ENCODE results near the gene HRH4. TPM values are rescaled to one million over a fixed set of nuclear protein-coding genes. Genes with fewer than 3 reads are reported as not detected.

The HRH4 gene
- polyA plus RNA-seq (ENCODE audit: insufficient read depth in 1 of 5, insufficient read length in 5 of 5, low replicate concordance in 1 of 5): under 1 TPM; 0.08 to 0.20 (median 0.10) TPM
- long read RNA-seq, donor 1: 0 reads
- long read RNA-seq, donor 2: 0 reads
- long read RNA-seq, donor 3: 0 reads
- long read RNA-seq, donor 4: 0 reads
- long read RNA-seq, donor 5: 0 reads
- long read RNA-seq, donor 6: 0 reads
- long read RNA-seq, donor 7: 0 reads
- long read RNA-seq, donor 8: 0 reads

GRCh38 chr18:24460388-24460787 is at the start of gene HRH4:
HRH4 (plus strand) TSS chr18:24460637; CDS start chr18:24460729, 92 bp downstream.
- no peak for DNase-seq

GRCh38 chr18:24413148-24413547 is 47.3 kb upstream of the HRH4 start:
- no peak for DNase-seq

- DNase-seq: no peak
These were observed 46.0 kb upstream of the HRH4 start for GRCh38 chr18:24414349-24415003.

GRCh38 chr18:24417480-24417879 is 43.0 kb upstream of the HRH4 start:
- no peak for DNase-seq

- DNase-seq: no peak
These were observed 39.9 kb upstream of the HRH4 start for GRCh38 chr18:24420551-24420950.

GRCh38 chr18:24421831-24422230 is 38.6 kb upstream of the HRH4 start:
- no peak for DNase-seq

- no peak for DNase-seq
These were observed 34.4 kb upstream of the HRH4 start for GRCh38 chr18:24426073-24426397.

GRCh38 chr18:24426398-24427294 is 33.8 kb upstream of the HRH4 start, which contains the start of gene IMPACT:
IMPACT (plus strand) TSS chr18:24426670; CDS start chr18:24426757, 87 bp downstream.
- DNase-seq: peak; percentile 83 to 84

GRCh38 chr18:24427484-24427883 is 33.0 kb upstream of the HRH4 start:
- DNase-seq: no peak

GRCh38 chr18:24428709-24429108 is 31.7 kb upstream of the HRH4 start:
- no peak for DNase-seq

- DNase-seq: no peak
These were observed 31.2 kb upstream of the HRH4 start for GRCh38 chr18:24429188-24429587.

- DNase-seq: no peak
These were observed 27.8 kb upstream of the HRH4 start for GRCh38 chr18:24432618-24433017.

GRCh38 chr18:24436939-24437338 is 23.5 kb upstream of the HRH4 start:
- no peak for DNase-seq

- DNase-seq: no peak
These were observed 16.6 kb upstream of the HRH4 start for GRCh38 chr18:24443870-24444269.

- DNase-seq: no peak
These were observed 14.0 kb upstream of the HRH4 start for GRCh38 chr18:24446453-24446852.

- DNase-seq: peak in 1 of 2 donors; percentile 17
These were observed 13.4 kb upstream of the HRH4 start for GRCh38 chr18:24446953-24447538.

- DNase-seq: no peak
These were observed 12.5 kb upstream of the HRH4 start for GRCh38 chr18:24447961-24448360.

- DNase-seq: no peak
These were observed 3.9 kb upstream of the HRH4 start for GRCh38 chr18:24456549-24456948.

GRCh38 chr18:24459772-24460171 is 665 bp upstream of the HRH4 start:
- no peak for DNase-seq

GRCh38 chr18:24461996-24462395 is 1.6 kb downstream of the HRH4 start:
- no peak for DNase-seq

GRCh38 chr18:24462838-24463775 is 2.7 kb downstream of the HRH4 start:
- no peak for DNase-seq
